PC-3 (cell line): Measurements from ENCODE around the gene NDUFA11. TPM values are rescaled to one million over a fixed set of nuclear protein-coding genes. Genes with fewer than 3 reads are reported as not detected.
"Not testable (repeated sequence)": the region's sequence is repeated elsewhere in the genome, so short reads cannot be mapped to it uniquely, and the experiment has no call there.

ENCODE experiments used
- ATAC-seq: fragments of 200-7000 bp; cut with Tn5 transposase; 2 replicates; pipeline ENCODE4 v1.9.1; 2020; ENCODE audit warnings: mild to moderate bottlenecking, moderate library complexity
- BruUV-seq: library from RNA; stranded (reverse); fragments of 400-500 nt; replicated peaks from 2 replicates; lab custom pipeline; 2021; lab: Mats Ljungman, UMichigan
- CTCF ChIA-PET: fragments of 300-600 bp; sonication (Branson Sonifier 250); formaldehyde crosslinking; loops from one replicate; lab custom pipeline; 2022; ENCODE audit warnings: antibody characterized with exemption; lab: Charles Lee
- POLR2A ChIA-PET: fragments of 300-600 bp; sonication (Branson Sonifier 250); formaldehyde crosslinking; loops from one replicate; lab custom pipeline; 2022; ENCODE audit warnings: antibody characterized with exemption; ENCODE audit not compliant: unreplicated experiment; lab: Charles Lee
- DNase-seq: peaks from one replicate; pipeline ENCODE4 v3.0.0-alpha.2; 2015
- H2AFZ ChIP-seq: fragments of 300-600 bp; sonication (generic); 2 replicates; pipeline ENCODE4 v1.6.0; 2016; ENCODE audit warnings: antibody characterized with exemption, low read length
- H3F3A ChIP-seq: fragments of 300-600 bp; sonication (generic); one replicate; pipeline ENCODE4 v1.6.0; 2017; ENCODE audit warnings: antibody characterized with exemption, low read length, control low read depth, mild to moderate bottlenecking; ENCODE audit not compliant: unreplicated experiment
- H3K27ac ChIP-seq: fragments of 300-600 bp; sonication (generic); 2 replicates; pipeline ENCODE4 v1.5.1; 2016; ENCODE audit warnings: mild to moderate bottlenecking, low read length
- H3K27me3 ChIP-seq: fragments of 300-600 bp; sonication (generic); 2 replicates; pipeline ENCODE4 v1.6.1; 2016; ENCODE audit warnings: low read length, mixed read lengths
- H3K36me3 ChIP-seq: fragments of 300-600 bp; sonication (generic); 2 replicates; pipeline ENCODE4 v1.6.1; 2016; ENCODE audit warnings: low read depth, mixed run types, low read length, mixed read lengths
- H3K4me1 ChIP-seq: fragments of 300-600 bp; sonication (generic); 2 replicates; pipeline ENCODE4 v1.5.1; 2016; ENCODE audit warnings: low read length; ENCODE audit not compliant: insufficient read depth
- H3K4me2 ChIP-seq: fragments of 300-600 bp; sonication (generic); 2 replicates; pipeline ENCODE4 v1.6.0; 2016; ENCODE audit warnings: low read length
- H3K4me3 ChIP-seq: fragments of 300-600 bp; sonication (generic); 2 replicates; pipeline ENCODE4 v1.5.1; 2016; ENCODE audit warnings: mild to moderate bottlenecking, low read length, mixed read lengths
- H3K79me2 ChIP-seq: fragments of 300-600 bp; sonication (generic); 2 replicates; pipeline ENCODE4 v1.6.1; 2017; ENCODE audit warnings: low read length, mixed read lengths
- H3K9ac ChIP-seq: fragments of 300-600 bp; sonication (generic); 2 replicates; pipeline ENCODE4 v1.6.0; 2016; ENCODE audit warnings: mild to moderate bottlenecking, low read length
- H3K9me2 ChIP-seq: fragments of 300-600 bp; sonication (generic); replicated peaks from 2 replicates; pipeline ENCODE4 v1.6.1; 2016; ENCODE audit warnings: mixed run types, low read length, mixed read lengths
- H3K9me3 ChIP-seq: fragments of 300-600 bp; sonication (generic); 2 replicates; pipeline ENCODE4 v1.6.1; 2016; ENCODE audit warnings: low read length, mixed read lengths
- H4K20me1 ChIP-seq: fragments of 300-600 bp; sonication (generic); 2 replicates; pipeline ENCODE4 v1.6.1; 2016; ENCODE audit warnings: low read length, mixed read lengths
- CTCF ChIP-seq: fragments of 300-600 bp; sonication (generic); conservative IDR thresholded peaks from 2 replicates; pipeline ENCODE4 v1.5.1; 2017; ENCODE audit warnings: antibody characterized with exemption, low read depth, mild to moderate bottlenecking, low read length
- EZH2 ChIP-seq: fragments of 300-600 bp; sonication (generic); IDR thresholded peaks from one replicate; pipeline ENCODE4 v1.6.1; 2017; ENCODE audit warnings: antibody characterized with exemption, mild to moderate bottlenecking, low read length; ENCODE audit not compliant: unreplicated experiment
- EZH2phosphoT487 ChIP-seq: fragments of 300-600 bp; sonication (generic); IDR thresholded peaks from 2 replicates; pipeline ENCODE4 v1.6.1; 2018; ENCODE audit warnings: mild to moderate bottlenecking, antibody characterized with exemption, low read length, borderline replicate concordance
- intact Hi-C: fragments of 100-400 bp; cut with micrococcal nuclease; formaldehyde crosslinking; loops from 2 replicates; pipeline ENCODE4 v1.9.0; 2023
- total RNA-seq: library from RNA; depleted of rRNA; stranded (reverse); fragments of >200 nt; gene quantifications from 2 replicates; pipeline ENCODE4 v1.2.3, GENCODE V29; 2014

The NDUFA11 gene
- total RNA-seq, 1 experiment from 2014 or later = 669 TPM

- Histone ChIP-seq H3K9ac (no peak overlapping the region), H3K79me2 (no peaks in the 10 kb centered on the region), H3K9me2 (no peaks in the 10 kb centered on the region), H3F3A (no peaks in the 10 kb centered on the region), H3K4me1 (no peaks in the 10 kb centered on the region), H2AFZ (no peak overlapping the region), H3K27ac (no peak overlapping the region), H3K4me2 (no peak overlapping the region), H3K4me3 (no peak overlapping the region), H3K9me3 (no peaks in the 10 kb centered on the region), H3K36me3 (peaks cover 3% of the 10 kb centered on the region; the same call in 1 of the 2 replicates), H4K20me1 (no peaks in the 10 kb centered on the region), H3K27me3 (0 out of 2 replicates have a peak, but pooled peaks cover 4% of the 10 kb centered on the region)
- TF ChIP-seq EZH2 (no peak), EZH2phosphoT487 (no peak), CTCF (no peak)
- CTCF ChIA-PET = interaction anchor here (2.9 kb wide), 1 partner anchor 87 kb away, joined by 23 read pairs; the partner anchor contains the start of gene NRTN
- no TSS peak for BruUV-seq
- no peak for ATAC-seq
- intact Hi-C loops = loop anchor here (5.0 kb wide), 1 partner anchor 69 kb away; no protein-coding TSS in a partner anchor
- POLR2A ChIA-PET = interaction anchor here (0.6 kb wide), 1 partner anchor 533 kb away, joined by 6 read pairs; no protein-coding TSS in a partner anchor
- no peak for DNase-seq
These were observed 12.0 kb downstream of the NDUFA11 start for GRCh38 chr19:5891572-5891937.

- Histone ChIP-seq H3K4me1 (no peaks in the 10 kb centered on the region), H3K9me2 (no peaks in the 10 kb centered on the region), H3K4me3 (no peak overlapping the region), H3F3A (no peaks in the 10 kb centered on the region), H3K27ac (no peak overlapping the region), H3K36me3 (peaks cover 3% of the 10 kb centered on the region; the same call in 1 of the 2 replicates), H3K79me2 (no peaks in the 10 kb centered on the region), H3K27me3 (0 out of 2 replicates have a peak, but pooled peaks cover 4% of the 10 kb centered on the region), H2AFZ (no peak overlapping the region), H3K9ac (no peak overlapping the region), H3K9me3 (no peaks in the 10 kb centered on the region), H3K4me2 (no peak overlapping the region), H4K20me1 (no peaks in the 10 kb centered on the region)
- ChIA-PET CTCF (interaction anchor here (0.6 to 2.9 kb wide), 2 partner anchors 81 to 86 kb away, joined by 7 to 23 read pairs; partner anchors contain the start of gene NRTN), POLR2A (no interaction called here)
- intact Hi-C loops = loop anchor here (5.0 kb wide), 1 partner anchor 68 kb away; no protein-coding TSS in a partner anchor
- DNase-seq = no peak
- no peak for TF ChIP-seq CTCF
- no TSS peak for BruUV-seq
- no peak for ATAC-seq
These were observed 13.5 kb downstream of the NDUFA11 start for GRCh38 chr19:5890099-5890498.

GRCh38 chr19:5889288-5889971, 14.2 kb downstream of the NDUFA11 start:
- POLR2A ChIA-PET = no interaction called here
- H2AFZ ChIP-seq = no peak overlapping the region
- H3K4me1 ChIP-seq = no peaks in the 10 kb centered on the region
- no peak overlapping the region for H3K4me3 ChIP-seq
- CTCF ChIA-PET = interaction anchor here (2.9 kb wide), 1 partner anchor 85 kb away, joined by 23 read pairs; the partner anchor contains the start of gene NRTN
- intact Hi-C loops = no loop called here
- no peaks in the 10 kb centered on the region for H3K9me3 ChIP-seq
- DNase-seq = no peak
- H3K9me2 ChIP-seq = no peaks in the 10 kb centered on the region
- H3F3A ChIP-seq = no peaks in the 10 kb centered on the region
- H3K27me3 ChIP-seq = 0 out of 2 replicates have a peak, but pooled peaks cover 4% of the 10 kb centered on the region
- no TSS peak for BruUV-seq
- no peak overlapping the region for H3K4me2 ChIP-seq
- H3K36me3 ChIP-seq = no peaks in the 10 kb centered on the region
- H3K9ac ChIP-seq = no peak overlapping the region
- H3K27ac ChIP-seq = no peak overlapping the region
- no peak for ATAC-seq
- TF ChIP-seq CTCF (no peak), EZH2 (no peak), EZH2phosphoT487 (no peak)
- no peaks in the 10 kb centered on the region for H3K79me2 ChIP-seq
- no peaks in the 10 kb centered on the region for H4K20me1 ChIP-seq

GRCh38 chr19:5884065-5884811, 19.4 kb downstream of the NDUFA11 start:
- H2AFZ ChIP-seq, intact Hi-C loops, H3K79me2 ChIP-seq, BruUV-seq, H3F3A ChIP-seq, H3K36me3 ChIP-seq, H4K20me1 ChIP-seq, H3K4me2 ChIP-seq, H3K4me3 ChIP-seq, H3K9ac ChIP-seq, H3K4me1 ChIP-seq, H3K27ac ChIP-seq, CTCF ChIA-PET, ATAC-seq, H3K9me2 ChIP-seq, DNase-seq, H3K9me3 ChIP-seq, POLR2A ChIA-PET: not testable (repeated sequence)
- H3K27me3 ChIP-seq = peaks cover 17% of the 10 kb centered on the region
